GM12891 (cell line): Measurements from ENCODE around the gene OR4K15.

Experiments used
- DNase-seq: peaks from one replicate; pipeline ENCODE4 v3.0.0; 2011; ENCODE audit warnings: low spot score; ENCODE audit not compliant: insufficient read length
- FAIRE-seq: peaks from 2 replicates; lab custom pipeline; 2011; peaks lifted over from hg19 to GRCh38; lab: Jason Lieb, UNC
- PAX5 ChIP-seq: IDR thresholded peaks from 2 replicates; pipeline ENCODE4 v1.6.1; 2011; ENCODE audit warnings: low read length, moderate library complexity, mild to moderate bottlenecking; ENCODE audit not compliant: insufficient read depth, severe bottlenecking
- POLR2A ChIP-seq: IDR thresholded peaks from 2 replicates; pipeline ENCODE4 v1.6.1; 2011; ENCODE audit warnings: low read depth, low read length, control low read depth
- POLR2AphosphoS5 ChIP-seq: IDR thresholded peaks from 2 replicates; pipeline ENCODE4 v1.6.1; 2011; ENCODE audit warnings: low read depth, low read length, control low read depth
- POU2F2 ChIP-seq: IDR thresholded peaks from 2 replicates; pipeline ENCODE4 v1.6.1; 2011; ENCODE audit warnings: low read depth, mild to moderate bottlenecking, control low read depth, low read length, moderate library complexity
- SPI1 ChIP-seq: IDR thresholded peaks from 2 replicates; pipeline ENCODE4 v1.6.1; 2011; ENCODE audit warnings: low read depth, low read length, control low read depth
- TAF1 ChIP-seq: IDR thresholded peaks from 2 replicates; pipeline ENCODE4 v1.6.1; 2011; ENCODE audit warnings: low read depth, low read length, control low read depth

The OR4K15 gene

GRCh38 chr14:20008156-20008555 lies 32.8 kb downstream of the OR4K15 start:
- no peak for FAIRE-seq
- TF ChIP-seq TAF1 (no peak), SPI1 (no peak), POU2F2 (no peak), POLR2AphosphoS5 (no peak), POLR2A (no peak)
- no peak for DNase-seq

GRCh38 chr14:20019257-20019865 lies 44.0 kb downstream of the OR4K15 start, which contains the start of gene OR4K14:
Gene OR4K14 (minus strand): TSS chr14:20019307. CDS start chr14:20015193, 4,114 bp downstream.
- TF ChIP-seq PAX5 (no peak), SPI1 (no peak), POU2F2 (no peak)
- no peak for DNase-seq
- peak; percentile 5 for FAIRE-seq
